Esophagus muscularis mucosa (tissue), 3 donors: ENCODE results near the gene NPB.

ENCODE experiments used
- CTCF ChIP-seq, 3 experiments: fragments of 200-600 bp in 2 of 3; fragments of 450-650 bp in 1 of 3; sonication (generic) in 2 of 3; IDR thresholded peaks; one replicate each; pipeline ENCODE4 v1.5.1; 2017 to 2019; ENCODE audit warnings: antibody characterized with exemption in 3 of 3, mild to moderate bottlenecking in 2 of 3, moderate library complexity in 1 of 3
- POLR2A ChIP-seq: fragments of 450-650 bp; IDR thresholded peaks from one replicate; pipeline ENCODE4 v1.6.1; 2017; ENCODE audit warnings: antibody characterized with exemption, moderate library complexity, mild to moderate bottlenecking, low read depth

- TF ChIP-seq CTCF (IDR thresholded peaks at IDR 0.05) = no peak
- TF ChIP-seq POLR2A = no peak
Measured at GRCh38 chr17:81917565-81918332, 15.7 kb downstream of the NPB start, which contains the start of gene SIRT7.
